Measurements from ENCODE around the gene TPCN2. TPM values are rescaled to one million over a fixed set of nuclear protein-coding genes. Genes with fewer than 3 reads are reported as not detected.

Gene TPCN2
- total RNA-seq, 1 experiment from 2014 or later = 15.2 TPM

- Histone ChIP-seq H3K36me3 (ENCODE audit: control insufficient read depth in 1 of 2, insufficient read depth in 2 of 2, low read length in 2 of 2) (no peaks in the 10 kb centered on the region), H2AFZ (ENCODE audit: low read depth, low read length, poor library complexity, severe bottlenecking) (no peak overlapping the region), H3K27me3 (ENCODE audit: insufficient read depth, low read length) (no peaks in the 10 kb centered on the region), H3K9ac (ENCODE audit: low read length) (no peak overlapping the region), H3K4me2 (ENCODE audit: low read length) (no peak overlapping the region), H4K20me1 (ENCODE audit: insufficient read depth) (no peaks in the 10 kb centered on the region), H3K4me1 (ENCODE audit: control insufficient read depth in 1 of 2, insufficient read depth in 2 of 2, low read length in 2 of 2) (no peaks in the 10 kb centered on the region), H3K9me3 (ENCODE audit: control insufficient read depth in 1 of 2, insufficient read depth in 1 of 2, low read depth in 1 of 2, low read length in 2 of 2) (no peaks in the 10 kb centered on the region), H3K9me2 (ENCODE audit: insufficient read depth) (no peaks in the 10 kb centered on the region), H3K27ac (ENCODE audit: low read depth, low read length) (no peak overlapping the region), H3K79me2 (ENCODE audit: insufficient read depth, low read length) (no peaks in the 10 kb centered on the region), H3K4me3 (replicated peaks in 1 of 2; ENCODE audit: low read depth in 1 of 2, low read length in 2 of 2) (no peak overlapping the region)
- no TSS peak for BruUV-seq (replicated peaks)
- no peak for DNase-seq (ENCODE audit: low read depth, low spot score)
- ChIA-PET POLR2A (no interaction called here), CTCF (no interaction called here), RAD21 (ENCODE audit: low non-redundant PET in 1 of 2, low total read pairs in 2 of 2, uncharacterized antibody in 2 of 2, unreplicated experiment in 2 of 2) (no interaction called here)
- intact Hi-C loops (cut with micrococcal nuclease) = no loop called here
- ATAC-seq = no peak
- TF ChIP-seq MAX (IDR thresholded peaks at IDR 0.05) (no peak), TCF7L2 (IDR thresholded peaks at IDR 0.05; ENCODE audit: borderline replicate concordance, extremely low read depth, insufficient read depth, insufficient read length) (no peak), ZNF274 (IDR thresholded peaks at IDR 0.05; ENCODE audit: low read depth, low read length) (no peak), EZH2 (IDR thresholded peaks at IDR 0.05) (no peak), CEBPB (IDR thresholded peaks at IDR 0.05; ENCODE audit: low read depth) (no peak), JUND (IDR thresholded peaks at IDR 0.05) (no peak), CBX3 (IDR thresholded peaks at IDR 0.05; ENCODE audit: low read depth) (no peak), ATF3 (IDR thresholded peaks at IDR 0.05) (no peak), EGR1 (IDR thresholded peaks at IDR 0.05; ENCODE audit: low read depth) (no peak), EZH2phosphoT487 (IDR thresholded peaks at IDR 0.05; ENCODE audit: borderline replicate concordance) (no peak), RAD21 (IDR thresholded peaks at IDR 0.05; ENCODE audit: low read depth) (no peak), REST (IDR thresholded peaks at IDR 0.05; ENCODE audit: low read depth) (no peak), POLR2A (IDR thresholded peaks at IDR 0.05; ENCODE audit: borderline replicate concordance, extremely low read depth, insufficient read depth, insufficient read length) (no peak), SIN3A (IDR thresholded peaks at IDR 0.05; ENCODE audit: low read depth) (no peak), ZBTB33 (IDR thresholded peaks at IDR 0.05; ENCODE audit: extremely low read depth, insufficient replicate concordance, low read length) (no peak), CTCF (IDR thresholded peaks at IDR 0.05 in 2 of 3, conservative IDR thresholded peaks at IDR 0.05 in 1 of 3; ENCODE audit: borderline replicate concordance in 1 of 3, insufficient read depth in 1 of 3, low read depth in 2 of 3, low read length in 2 of 3) (no peak), YY1 (IDR thresholded peaks at IDR 0.05; ENCODE audit: extremely low read depth, insufficient replicate concordance, low read depth, low read length) (no peak)
Observed at GRCh38 chr11:69024509-69024908, 24.2 kb upstream of the TPCN2 start.
